Colonic mucosa (tissue), 4 donors: Measurements from ENCODE around the gene PCCA. TPM values are rescaled to one million over a fixed set of nuclear protein-coding genes. Genes with fewer than 3 reads are reported as not detected.

Experiments
- DNase-seq: peaks from one replicate; pipeline ENCODE4 v3.0.0-alpha.2; 2020
- H3K27ac ChIP-seq: fragments of 200-600 bp; one replicate; pipeline ENCODE4 v1.8.0; 2021
- H3K27me3 ChIP-seq: fragments of 200-600 bp; one replicate; pipeline ENCODE4 v1.8.0; 2021
- H3K36me3 ChIP-seq: fragments of 200-600 bp; one replicate; pipeline ENCODE4 v1.8.0; 2021
- H3K4me1 ChIP-seq: fragments of 200-600 bp; one replicate; pipeline ENCODE4 v1.8.0; 2021; ENCODE audit warnings: mild to moderate bottlenecking
- H3K4me3 ChIP-seq: fragments of 200-600 bp; one replicate; pipeline ENCODE4 v1.8.0; 2021
- H3K9ac ChIP-seq, 2 donors: one replicate each; pipeline ENCODE4 v1.7.0; 2013; ENCODE audit warnings: control low read depth in 2 of 2, low read depth in 2 of 2, low read length in 2 of 2
- H3K9me3 ChIP-seq: fragments of 200-600 bp; one replicate; pipeline ENCODE4 v1.8.0; 2021
- intact Hi-C: fragments of 100-400 bp; cut with DNase I; formaldehyde crosslinking; loops from one replicate; pipeline ENCODE4 v1.14.1; 2022
- total RNA-seq, 2 donors: library from RNA; stranded (reverse); fragmentation: NEBNext Ultra II Directional in 1 of 2; extraction: Animal tissue kit (Norgen Biotek cat#: 25700) in 1 of 2; gene quantifications; one replicate each; pipeline ENCODE4 v1.2.1, GENCODE V29; 2021
- TF ChIP-seq, protein P1 (sequence below): fragments of 200-600 bp; IDR thresholded peaks from one replicate; pipeline ENCODE4 v1.8.0; 2022; ENCODE audit warnings: antibody characterized with exemption, mild to moderate bottlenecking
- donor health status: healthy.
- donor health status: DM: no; HTN: no; CAD: no.
- donor health status: DM: no; HTN: no; CAD: no.

Gene PCCA
- total RNA-seq, 2 donors from 2014 or later, result 65.5 to 109 TPM

DNA sequence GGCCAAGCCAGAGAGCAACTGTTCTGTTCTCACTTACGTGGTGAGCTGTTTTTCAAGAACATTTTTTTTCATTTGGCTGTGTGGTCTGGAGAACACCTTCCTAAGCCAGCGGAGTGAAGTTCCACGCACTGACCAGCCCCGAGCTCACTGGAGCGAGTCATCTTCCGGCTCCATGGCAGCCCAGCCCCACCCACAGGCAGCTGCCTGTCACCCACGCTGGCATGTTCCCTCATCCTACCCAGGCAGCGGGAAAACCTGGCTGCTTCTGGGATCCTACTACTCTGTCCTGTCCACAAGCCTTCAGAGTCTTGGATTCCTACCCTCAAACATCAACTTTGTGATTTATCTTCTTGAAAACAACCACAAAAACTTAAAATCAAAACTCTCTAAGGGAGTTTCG lies 423.5 kb downstream of the PCCA start:
- Histone ChIP-seq H3K36me3 (no peaks in the 10 kb centered on the region), H3K9me3 (no peaks in the 10 kb centered on the region), H3K4me1 (no peaks in the 10 kb centered on the region), H3K4me3 (no peak overlapping the region), H3K27ac (no peak overlapping the region), H3K27me3 (no peaks in the 10 kb centered on the region), H3K9ac (no peak overlapping the region)
- TF ChIP-seq, protein P1, sequence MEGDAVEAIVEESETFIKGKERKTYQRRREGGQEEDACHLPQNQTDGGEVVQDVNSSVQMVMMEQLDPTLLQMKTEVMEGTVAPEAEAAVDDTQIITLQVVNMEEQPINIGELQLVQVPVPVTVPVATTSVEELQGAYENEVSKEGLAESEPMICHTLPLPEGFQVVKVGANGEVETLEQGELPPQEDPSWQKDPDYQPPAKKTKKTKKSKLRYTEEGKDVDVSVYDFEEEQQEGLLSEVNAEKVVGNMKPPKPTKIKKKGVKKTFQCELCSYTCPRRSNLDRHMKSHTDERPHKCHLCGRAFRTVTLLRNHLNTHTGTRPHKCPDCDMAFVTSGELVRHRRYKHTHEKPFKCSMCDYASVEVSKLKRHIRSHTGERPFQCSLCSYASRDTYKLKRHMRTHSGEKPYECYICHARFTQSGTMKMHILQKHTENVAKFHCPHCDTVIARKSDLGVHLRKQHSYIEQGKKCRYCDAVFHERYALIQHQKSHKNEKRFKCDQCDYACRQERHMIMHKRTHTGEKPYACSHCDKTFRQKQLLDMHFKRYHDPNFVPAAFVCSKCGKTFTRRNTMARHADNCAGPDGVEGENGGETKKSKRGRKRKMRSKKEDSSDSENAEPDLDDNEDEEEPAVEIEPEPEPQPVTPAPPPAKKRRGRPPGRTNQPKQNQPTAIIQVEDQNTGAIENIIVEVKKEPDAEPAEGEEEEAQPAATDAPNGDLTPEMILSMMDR, result no peak
- no peak for DNase-seq
- intact Hi-C loops, result loop anchor here (5.0 kb wide), 3 partner anchors 275 to 855 kb away; no protein-coding TSS in a partner anchor

DNA sequence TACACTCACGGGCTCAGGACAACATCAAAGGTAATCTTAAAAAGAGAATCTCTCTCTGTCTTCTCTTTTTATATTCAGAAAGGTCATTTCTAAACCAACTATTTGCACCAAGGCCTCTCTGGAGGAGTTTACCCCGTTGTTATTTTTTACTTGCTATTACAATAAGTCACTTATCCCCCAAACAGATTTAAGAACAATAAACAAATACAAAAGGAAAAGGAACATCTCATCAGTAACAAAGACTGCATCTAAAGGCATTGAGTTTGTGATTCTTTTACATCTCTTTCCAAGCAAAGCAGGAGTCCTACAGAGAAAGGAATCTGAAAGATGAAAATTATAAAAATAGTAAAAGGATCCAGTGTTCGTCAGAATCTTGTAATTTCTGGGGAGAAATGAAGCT lies 424.3 kb downstream of the PCCA start:
- intact Hi-C loops, result loop anchor here (5.0 kb wide), 3 partner anchors 276 to 856 kb away; no protein-coding TSS in a partner anchor
- Histone ChIP-seq H3K27me3 (no peaks in the 10 kb centered on the region), H3K27ac (no peak overlapping the region), H3K36me3 (no peaks in the 10 kb centered on the region), H3K9ac (no peak overlapping the region), H3K9me3 (no peaks in the 10 kb centered on the region), H3K4me3 (no peak overlapping the region), H3K4me1 (no peaks in the 10 kb centered on the region)
- DNase-seq, result no peak
- TF ChIP-seq, protein P1, result no peak

DNA sequence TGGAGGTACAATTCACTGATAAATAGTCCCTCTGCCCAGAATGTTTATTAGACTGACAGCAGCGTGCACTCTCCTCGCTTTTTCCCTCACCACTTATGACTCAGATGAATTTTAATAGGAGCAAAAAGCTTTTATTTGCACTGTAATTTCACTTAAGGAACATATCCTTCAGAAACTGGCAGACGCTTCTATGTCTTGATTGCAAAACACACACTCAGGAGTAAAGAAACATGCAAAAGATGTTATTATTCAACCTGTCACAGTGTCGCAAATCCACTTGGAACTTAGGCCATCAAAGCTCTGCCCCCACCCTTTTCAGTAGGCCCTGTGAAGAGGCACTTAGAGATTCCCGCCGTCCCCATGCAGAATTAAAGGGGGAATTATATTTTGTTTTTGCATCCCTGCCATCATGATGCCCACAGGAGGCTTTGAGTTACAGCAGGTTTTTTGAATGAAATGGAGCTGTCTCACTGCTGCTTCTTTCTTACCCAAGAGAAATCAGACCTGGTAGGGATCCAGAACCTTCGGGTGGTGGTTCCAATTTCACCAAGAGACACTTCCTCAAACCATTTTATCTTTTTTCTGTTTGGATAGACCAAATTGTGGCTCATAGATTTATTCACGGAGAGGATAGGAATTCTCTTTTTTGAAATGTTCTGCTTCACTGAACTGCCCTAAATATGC lies 425.2 kb downstream of the PCCA start:
- no peaks in the 10 kb centered on the region for H3K36me3 ChIP-seq
- H3K27me3 ChIP-seq, result no peaks in the 10 kb centered on the region
- no peak overlapping the region for H3K4me3 ChIP-seq
- DNase-seq, result no peak
- no peak overlapping the region for H3K27ac ChIP-seq
- H3K4me1 ChIP-seq, result no peaks in the 10 kb centered on the region
- TF ChIP-seq, protein P1, result no peak
- intact Hi-C loops, result loop anchor here (5.0 kb wide), 3 partner anchors 277 to 857 kb away; no protein-coding TSS in a partner anchor
- no peaks in the 10 kb centered on the region for H3K9me3 ChIP-seq
- no peak overlapping the region for H3K9ac ChIP-seq

DNA sequence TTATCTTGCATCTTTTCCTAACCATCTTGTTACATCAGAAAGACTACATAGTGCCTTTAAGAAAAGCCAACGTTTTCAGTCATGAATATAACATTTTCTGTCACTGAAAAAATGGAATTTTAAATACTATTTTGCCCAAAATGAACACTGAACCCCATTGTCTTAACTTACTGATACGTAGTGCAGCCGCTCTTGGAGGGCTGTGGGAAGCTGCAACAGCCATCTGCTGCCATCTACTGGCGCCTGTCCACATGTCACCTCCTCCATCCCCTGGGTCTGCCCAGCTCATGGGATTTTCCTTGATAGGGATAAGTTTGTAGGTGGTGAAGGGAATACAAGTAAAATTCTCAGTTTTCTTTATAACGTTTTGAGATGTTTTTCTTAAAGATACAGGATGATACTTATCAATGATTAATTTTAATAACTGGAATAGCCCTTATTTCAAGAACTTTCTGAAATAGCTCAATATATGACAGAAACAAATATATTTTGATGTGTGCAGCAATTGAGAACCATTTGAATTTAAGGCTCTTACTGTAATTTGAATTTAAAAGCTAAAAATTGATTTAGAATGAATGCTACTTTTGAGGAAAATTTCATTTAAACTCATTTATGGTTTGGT lies 426.0 kb downstream of the PCCA start:
- Histone ChIP-seq H3K36me3 (no peaks in the 10 kb centered on the region), H3K9ac (no peak overlapping the region), H3K4me3 (no peak overlapping the region), H3K9me3 (no peaks in the 10 kb centered on the region), H3K27ac (no peak overlapping the region), H3K4me1 (no peaks in the 10 kb centered on the region), H3K27me3 (no peaks in the 10 kb centered on the region)
- intact Hi-C loops, result loop anchor here (5.0 kb wide), 3 partner anchors 278 to 858 kb away; no protein-coding TSS in a partner anchor
- TF ChIP-seq, protein P1, result peak; percentile 88
- peak; percentile 84 for DNase-seq

DNA sequence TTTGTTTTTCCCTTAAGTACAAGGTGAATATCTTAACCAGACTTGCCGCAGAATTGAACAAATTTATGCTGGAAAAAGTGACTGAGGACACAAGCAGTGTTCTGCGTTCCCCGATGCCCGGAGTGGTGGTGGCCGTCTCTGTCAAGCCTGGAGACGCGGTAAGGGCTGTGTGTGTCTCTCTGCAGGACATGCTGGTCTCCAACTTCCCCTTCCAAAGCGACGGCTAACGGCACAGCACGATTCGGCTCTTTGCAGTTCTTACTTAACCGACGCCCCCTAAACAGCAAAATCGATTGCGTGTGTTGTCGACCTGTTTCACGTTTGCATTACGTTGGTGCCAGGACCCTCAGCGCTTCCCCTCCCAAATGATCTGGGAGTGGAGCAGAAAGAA lies 426.5 kb downstream of the PCCA start:
- H3K27ac ChIP-seq, result no peak overlapping the region
- no peak overlapping the region for H3K9ac ChIP-seq
- DNase-seq, result no peak
- H3K36me3 ChIP-seq, result no peaks in the 10 kb centered on the region
- no peaks in the 10 kb centered on the region for H3K27me3 ChIP-seq
- H3K4me3 ChIP-seq, result no peak overlapping the region
- no peaks in the 10 kb centered on the region for H3K9me3 ChIP-seq
- H3K4me1 ChIP-seq, result no peaks in the 10 kb centered on the region
- intact Hi-C loops, result no loop called here
- TF ChIP-seq, protein P1, result no peak
